ENCODE data around the gene MAP10. TPM values are rescaled to one million over a fixed set of nuclear protein-coding genes. Genes with fewer than 3 reads are reported as not detected.

MAP10 gene
- total and polyA plus RNA-seq, 12 donors, result 0.67 to 7.2 (median 2.6) TPM

DNA sequence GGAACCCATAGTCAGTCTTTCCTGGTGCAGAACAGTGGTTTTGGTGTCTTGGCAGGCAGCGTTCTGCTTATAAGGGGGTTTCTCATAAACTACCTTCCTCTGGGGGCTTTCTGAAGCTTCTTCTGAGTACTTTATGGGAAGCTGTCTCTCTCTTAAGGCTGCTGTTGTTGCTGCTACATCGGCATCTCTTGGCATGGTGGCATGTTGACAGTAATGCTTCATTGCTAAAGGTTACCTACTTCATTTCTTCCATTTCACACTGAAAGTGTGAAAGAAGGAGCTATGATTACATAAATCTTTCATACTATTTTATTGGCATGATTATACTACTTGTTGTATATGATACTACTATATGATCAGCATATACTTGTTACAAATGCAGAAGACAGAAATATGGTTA is 6.3 kb upstream of the MAP10 start:
- no peaks in the 10 kb centered on the region for H3K27me3 ChIP-seq
- no peak for DNase-seq
- WGBS, 4 donors, result 87 to 100% (median 96%) methylated on average over 2 of the region's 2 CpGs
- H3K27ac ChIP-seq, result no peak overlapping the region
- no peak overlapping the region for H3K4me3 ChIP-seq
- no peak for TF ChIP-seq POLR2A (IDR thresholded peaks at IDR 0.05)
- TF ChIP-seq, protein P1, sequence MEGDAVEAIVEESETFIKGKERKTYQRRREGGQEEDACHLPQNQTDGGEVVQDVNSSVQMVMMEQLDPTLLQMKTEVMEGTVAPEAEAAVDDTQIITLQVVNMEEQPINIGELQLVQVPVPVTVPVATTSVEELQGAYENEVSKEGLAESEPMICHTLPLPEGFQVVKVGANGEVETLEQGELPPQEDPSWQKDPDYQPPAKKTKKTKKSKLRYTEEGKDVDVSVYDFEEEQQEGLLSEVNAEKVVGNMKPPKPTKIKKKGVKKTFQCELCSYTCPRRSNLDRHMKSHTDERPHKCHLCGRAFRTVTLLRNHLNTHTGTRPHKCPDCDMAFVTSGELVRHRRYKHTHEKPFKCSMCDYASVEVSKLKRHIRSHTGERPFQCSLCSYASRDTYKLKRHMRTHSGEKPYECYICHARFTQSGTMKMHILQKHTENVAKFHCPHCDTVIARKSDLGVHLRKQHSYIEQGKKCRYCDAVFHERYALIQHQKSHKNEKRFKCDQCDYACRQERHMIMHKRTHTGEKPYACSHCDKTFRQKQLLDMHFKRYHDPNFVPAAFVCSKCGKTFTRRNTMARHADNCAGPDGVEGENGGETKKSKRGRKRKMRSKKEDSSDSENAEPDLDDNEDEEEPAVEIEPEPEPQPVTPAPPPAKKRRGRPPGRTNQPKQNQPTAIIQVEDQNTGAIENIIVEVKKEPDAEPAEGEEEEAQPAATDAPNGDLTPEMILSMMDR (IDR thresholded peaks at IDR 0.05), result no peak
- H3K4me1 ChIP-seq (replicated peaks in 1 of 2), result peaks cover 0 to 7% of the 10 kb centered on the region in 2 donors
- H3K36me3 ChIP-seq (replicated peaks in 1 of 2), result no peaks in the 10 kb centered on the region
- H3K9me3 ChIP-seq (replicated peaks in 1 of 3), result no peaks in the 10 kb centered on the region
- intact Hi-C loops (cut with DNase I), result no loop called here

DNA sequence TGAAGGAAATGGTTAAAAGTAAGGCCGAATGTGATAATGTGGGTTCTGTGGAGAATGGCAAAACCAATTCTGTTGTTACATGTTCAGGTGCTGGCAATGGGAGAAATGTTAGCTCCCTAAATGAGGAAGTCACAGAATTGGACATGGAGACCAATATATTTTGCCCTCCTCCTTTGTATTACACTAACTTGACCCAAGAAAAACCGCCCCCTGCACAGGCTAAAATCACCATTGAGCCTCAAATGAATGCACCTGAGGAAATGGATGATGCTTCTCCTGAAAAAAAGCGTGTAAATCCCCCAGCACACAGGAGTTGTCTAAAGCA is 932 bp downstream of the MAP10 start:
- TF ChIP-seq, protein P1 (IDR thresholded peaks at IDR 0.05), result no peak
- TF ChIP-seq POLR2A (IDR thresholded peaks at IDR 0.05), result no peak
- H3K27me3 ChIP-seq, result no peaks in the 10 kb centered on the region
- intact Hi-C loops (cut with DNase I), result no loop called here
- peaks cover 10 to 17% of the 10 kb centered on the region in 2 donors for H3K4me1 ChIP-seq (replicated peaks in 1 of 2)
- H3K36me3 ChIP-seq (replicated peaks in 1 of 2), result no peaks in the 10 kb centered on the region
- peak overlapping the region in 2 of 4 donors; percentile 72 to 89 for H3K4me3 ChIP-seq
- WGBS, 4 donors, result 79 to 84% (median 81%) methylated on average over 3 of the region's 3 CpGs
- H3K27ac ChIP-seq, result peak overlapping the region in 2 of 5 donors; percentile 78 to 90
- H3K9me3 ChIP-seq (replicated peaks in 1 of 3), result peaks cover 0 to 5% (median 0%) of the 10 kb centered on the region in 3 donors
- DNase-seq, result no peak

DNA sequence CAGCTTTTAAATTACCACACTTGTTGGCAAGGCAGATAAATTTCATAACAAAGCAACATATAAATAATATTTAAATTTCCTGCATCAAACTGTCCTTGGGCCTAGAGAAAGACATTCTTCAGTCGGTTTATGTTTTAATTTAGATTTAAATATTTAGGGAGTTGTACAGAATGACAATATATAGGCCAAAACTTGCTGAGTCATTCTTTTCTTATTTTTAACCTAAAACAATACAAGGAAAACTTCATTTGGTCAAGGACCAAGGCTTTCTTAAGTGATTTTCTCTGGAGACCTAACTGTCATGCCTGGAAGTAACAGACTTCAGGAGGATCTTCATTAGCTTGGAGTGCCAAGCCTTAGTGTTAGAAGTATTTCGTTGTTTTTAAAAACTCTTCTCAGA is 5.6 kb downstream of the MAP10 start:
- TF ChIP-seq, protein P1 (IDR thresholded peaks at IDR 0.05), result no peak
- TF ChIP-seq POLR2A (IDR thresholded peaks at IDR 0.05), result no peak
- DNase-seq, result no peak
- Histone ChIP-seq H3K27ac (no peak overlapping the region), H3K36me3 (replicated peaks in 1 of 2) (no peaks in the 10 kb centered on the region), H3K4me1 (replicated peaks in 1 of 2) (peaks cover 0 to 2% of the 10 kb centered on the region in 2 donors), H3K9me3 (replicated peaks in 1 of 3) (peaks cover 0 to 5% (median 0%) of the 10 kb centered on the region in 3 donors), H3K4me3 (no peak overlapping the region), H3K27me3 (no peaks in the 10 kb centered on the region)
- 47 to 69% (median 57%) methylated on average over 2 of the region's 2 CpGs for WGBS, 4 donors
- intact Hi-C loops (cut with DNase I), result no loop called here

DNA sequence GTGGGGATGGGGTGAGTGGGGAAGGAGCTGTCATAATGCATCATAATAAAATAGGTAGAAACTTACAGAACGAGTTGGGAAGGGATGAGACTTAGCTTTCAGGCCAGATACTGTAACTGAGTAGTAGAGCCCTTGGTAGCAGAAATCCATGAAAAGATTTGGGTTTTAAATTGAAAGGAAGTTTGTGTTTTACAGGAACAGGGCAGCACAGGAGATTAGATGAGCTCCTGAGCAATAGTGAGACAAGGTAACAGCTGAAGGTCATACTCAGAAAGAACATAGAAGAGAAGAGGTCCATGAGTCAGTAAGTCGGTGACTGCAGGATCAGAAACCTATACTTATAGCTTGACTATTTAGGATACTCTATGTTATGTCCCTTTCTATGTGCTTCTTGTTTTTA is 7.3 kb downstream of the MAP10 start:
- Histone ChIP-seq H3K9me3 (replicated peaks in 1 of 3) (peaks cover 0 to 5% (median 0%) of the 10 kb centered on the region in 3 donors), H3K27me3 (no peaks in the 10 kb centered on the region), H3K4me3 (no peak overlapping the region), H3K27ac (no peak overlapping the region), H3K4me1 (replicated peaks in 1 of 2) (no peaks in the 10 kb centered on the region), H3K36me3 (replicated peaks in 1 of 2) (no peaks in the 10 kb centered on the region)
- intact Hi-C loops (cut with DNase I), result no loop called here
- no peak for TF ChIP-seq POLR2A (IDR thresholded peaks at IDR 0.05)
- TF ChIP-seq, protein P1 (IDR thresholded peaks at IDR 0.05), result no peak
- no peak for DNase-seq
- WGBS, 4 donors, result 74 to 81% (median 77%) methylated on average over 2 of the region's 2 CpGs
